GM12872 (cell line): ENCODE results near the gene BEND4.

Experiments
- CTCF ChIP-seq: IDR thresholded peaks from 3 replicates; pipeline ENCODE4 v1.5.1; 2011; ENCODE audit warnings: low read depth, mild to moderate bottlenecking, low read length, moderate library complexity; ENCODE audit not compliant: insufficient read depth

BEND4 gene

DNA sequence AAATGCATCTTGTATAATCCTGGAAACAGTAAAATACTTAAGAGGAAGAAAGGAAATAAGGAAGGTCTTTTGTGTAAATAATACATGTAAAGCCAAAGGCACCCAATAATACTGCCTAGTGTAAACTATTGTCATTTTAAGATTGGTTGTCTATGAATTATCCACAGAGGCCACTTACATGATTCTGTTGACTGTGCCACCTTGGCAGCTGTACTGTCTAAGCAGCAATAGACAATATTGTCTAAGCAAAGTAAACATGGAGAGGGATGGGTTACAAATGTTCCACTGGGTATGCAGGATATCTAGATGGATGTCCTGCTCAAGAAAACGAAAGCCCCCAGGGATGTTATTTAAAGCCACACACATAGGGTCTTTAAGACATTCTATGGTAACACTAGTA, 19.4 kb downstream of the BEND4 start:
- no peak for TF ChIP-seq CTCF

GRCh38 chr4:42132099-42132498, 20.4 kb downstream of the BEND4 start:
- TF ChIP-seq CTCF: peak; percentile 12; the same call in 1 of the 3 replicates

DNA sequence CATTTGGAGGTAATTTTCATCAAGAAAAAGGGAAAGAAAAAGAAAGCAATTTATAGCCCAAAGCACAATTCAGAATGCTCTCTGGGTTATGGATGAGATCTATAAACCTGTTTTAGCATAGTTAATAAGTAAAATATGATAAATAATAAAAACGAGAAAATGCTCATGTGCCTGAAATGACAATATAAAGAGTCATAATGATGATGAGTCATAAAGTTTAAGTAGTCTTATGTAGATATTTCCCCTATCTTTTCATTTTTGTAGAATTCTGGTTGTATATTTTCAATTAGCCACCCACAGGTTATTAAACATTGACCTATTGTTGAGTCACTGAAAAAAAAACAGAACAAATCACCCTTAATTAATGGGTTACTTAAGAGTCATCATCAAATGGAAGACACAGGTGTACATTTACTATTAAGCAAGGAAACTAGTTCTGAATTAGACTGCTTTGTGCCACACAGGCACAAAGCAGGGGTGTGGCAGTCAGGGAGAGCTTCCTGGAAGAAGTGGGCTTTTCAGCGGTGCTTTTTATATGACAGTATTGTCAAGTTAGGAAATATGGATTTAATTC, 29.3 kb downstream of the BEND4 start:
- no peak for TF ChIP-seq CTCF

DNA sequence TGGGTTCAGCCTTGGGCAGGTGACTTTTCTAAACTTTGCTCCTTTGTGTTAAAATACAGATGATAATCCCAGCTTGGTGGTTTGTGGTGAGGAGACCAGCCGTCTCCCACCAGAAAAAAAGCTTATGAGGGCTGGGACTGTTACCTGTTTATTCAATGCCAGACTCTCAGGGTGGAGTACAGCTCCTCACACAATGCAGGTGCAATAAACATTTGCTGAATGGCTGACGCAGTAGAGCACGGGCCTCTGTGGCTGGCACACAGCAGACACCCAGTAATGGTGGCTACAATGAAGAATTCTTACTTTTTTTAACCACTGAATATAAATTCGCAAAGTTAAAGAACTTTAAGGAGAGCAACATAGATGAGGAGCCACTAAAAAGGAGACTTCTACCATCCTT, 30.2 kb downstream of the BEND4 start:
- TF ChIP-seq CTCF: no peak

DNA sequence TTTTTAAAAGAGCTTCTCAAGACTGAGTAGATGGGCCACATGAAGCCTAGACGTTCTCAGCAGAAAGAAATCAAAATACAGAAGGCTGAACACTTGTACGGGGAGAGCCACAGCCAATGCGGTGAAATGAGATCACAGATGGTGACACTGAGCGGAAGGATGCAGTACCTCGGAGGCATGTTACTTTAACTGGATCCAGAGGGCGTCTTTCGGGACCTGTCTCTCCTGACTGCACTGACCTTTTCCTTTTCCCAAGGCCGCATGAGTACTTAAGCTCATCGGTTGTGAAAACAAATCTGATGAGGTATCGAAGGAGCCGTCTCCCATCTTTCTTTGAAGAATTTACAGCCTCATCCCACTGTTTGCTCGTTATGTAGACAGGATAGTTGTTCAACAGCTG, 32.6 kb downstream of the BEND4 start:
- no peak for TF ChIP-seq CTCF

- TF ChIP-seq CTCF: no peak
These were observed 39.6 kb downstream of the BEND4 start for GRCh38 chr4:42112846-42113245.

GRCh38 chr4:42104521-42104920, 47.9 kb downstream of the BEND4 start:
- no peak for TF ChIP-seq CTCF
